GM12878 (cell line): ENCODE measurements around the gene MGST3. TPM values are rescaled to one million over a fixed set of nuclear protein-coding genes. Genes with fewer than 3 reads are reported as not detected.

Experiments
- ATAC-seq: fragments of 200-7000 bp; cut with Tn5 transposase; 3 replicates; pipeline ENCODE4 v1.9.1; 2020; ENCODE audit warnings: mild to moderate bottlenecking, moderate library complexity
- BruUV-seq: library from RNA; stranded (reverse); fragments of 400-500 nt; replicated peaks from 2 replicates; lab custom pipeline; 2021; lab: Mats Ljungman, UMichigan
- CTCF ChIA-PET: fragments of 300-600 bp; sonication (Branson Sonifier 250); formaldehyde crosslinking; extraction: SDS; loops from one replicate; lab custom pipeline; 2021; ENCODE audit warnings: inconsistent platforms; lab: Yijun Ruan, JAX
- POLR2A ChIA-PET: fragments of 350-600 bp; formaldehyde crosslinking; extraction: SDS; loops from one replicate; lab custom pipeline; 2021; ENCODE audit warnings: inconsistent platforms; lab: Charles Lee
- RAD21 ChIA-PET: fragments of 300-600 bp; sonication (Branson Sonifier 250); formaldehyde crosslinking; loops from one replicate; lab custom pipeline; 2023; ENCODE audit warnings: antibody characterized with exemption; ENCODE audit not compliant: unreplicated experiment; lab: Charles Lee
- SMC1A ChIA-PET: fragments of 300-600 bp; sonication (Branson Sonifier 250); formaldehyde crosslinking; loops from one replicate; lab custom pipeline; 2023; ENCODE audit not compliant: unreplicated experiment, uncharacterized antibody; lab: Charles Lee
- DNase-seq: peaks from one replicate; pipeline ENCODE4 v3.0.0-alpha.2; 2011; ENCODE audit warnings: low read depth, low spot score
- FAIRE-seq: peaks from 3 replicates; lab custom pipeline; 2011; peaks lifted over from hg19 to GRCh38; lab: Jason Lieb, UNC
- H2AFZ ChIP-seq: 2 replicates; pipeline ENCODE4 v1.6.0; 2011; ENCODE audit warnings: low read depth, low read length, control low read depth; ENCODE audit not compliant: control insufficient read depth
- H3K27ac ChIP-seq: 2 replicates; pipeline ENCODE4 v1.5.1; 2011; ENCODE audit warnings: control low read depth; ENCODE audit not compliant: control insufficient read depth, insufficient read depth
- H3K27me3 ChIP-seq, 2 experiments: replicated peaks in 1 of 2; 2 replicates each; pipeline versions ENCODE4 v1.6.0 to v1.6.1; 2011; ENCODE audit warnings: low read length in 1 of 2; ENCODE audit not compliant: control insufficient read depth in 2 of 2, insufficient read depth in 2 of 2
- H3K36me3 ChIP-seq, 2 experiments: 2 replicates each; pipeline ENCODE4 v1.5.1; 2011; ENCODE audit warnings: low read length in 1 of 2; ENCODE audit not compliant: control insufficient read depth in 2 of 2, insufficient read depth in 2 of 2
- H3K4me1 ChIP-seq: 2 replicates; pipeline ENCODE4 v1.6.1; 2011; ENCODE audit warnings: mild to moderate bottlenecking, low read length, moderate library complexity, mixed read lengths; ENCODE audit not compliant: control insufficient read depth, insufficient read depth
- H3K4me2 ChIP-seq: 2 replicates; pipeline ENCODE4 v1.6.0; 2011; ENCODE audit warnings: control low read depth; ENCODE audit not compliant: control insufficient read depth, insufficient read depth
- H3K4me3 ChIP-seq: fragments of 200-600 bp; sonication (generic); 2 replicates; pipeline ENCODE4 v1.5.1; 2016
- H3K79me2 ChIP-seq: 2 replicates; pipeline ENCODE4 v1.6.0; 2011; ENCODE audit warnings: low read length; ENCODE audit not compliant: control insufficient read depth, insufficient read depth
- H3K9ac ChIP-seq: 2 replicates; pipeline ENCODE4 v1.8.0; 2011; ENCODE audit warnings: low read length, control low read depth, mixed read lengths; ENCODE audit not compliant: control insufficient read depth, insufficient read depth
- H3K9me3 ChIP-seq: replicated peaks from 3 replicates; pipeline ENCODE4 v1.5.1; 2011; ENCODE audit warnings: mild to moderate bottlenecking, low read length; ENCODE audit not compliant: control insufficient read depth, insufficient read depth
- H4K20me1 ChIP-seq: 2 replicates; pipeline ENCODE4 v1.6.0; 2011; ENCODE audit not compliant: control insufficient read depth, insufficient read depth
- CBFB ChIP-seq: IDR thresholded peaks from 2 replicates; pipeline ENCODE4 v1.6.1; 2016; ENCODE audit warnings: antibody characterized with exemption, low read depth
- EGR1 ChIP-seq, 2 experiments: IDR thresholded peaks; 1 replicate in 1 of 2; 2 replicates in 1 of 2; pipeline ENCODE4 v1.6.1; 2011 to 2012; ENCODE audit warnings: low read depth in 2 of 2, low read length in 2 of 2, borderline replicate concordance in 1 of 2, mild to moderate bottlenecking in 1 of 2, moderate library complexity in 1 of 2
- FOS ChIP-seq: IDR thresholded peaks from 3 replicates; pipeline ENCODE4 v1.6.1; 2011; ENCODE audit warnings: borderline replicate concordance; ENCODE audit not compliant: insufficient read length; ENCODE audit errors: extremely low read depth
- HDAC2 ChIP-seq: fragments of 200-600 bp; sonication (generic); IDR thresholded peaks from 2 replicates; pipeline ENCODE4 v1.6.1; 2017
- IRF5 ChIP-seq: fragments of 450-650 bp; IDR thresholded peaks from 2 replicates; pipeline ENCODE4 v1.6.1; 2017; ENCODE audit warnings: borderline replicate concordance
- KLF5 ChIP-seq: fragments of 450-650 bp; IDR thresholded peaks from 2 replicates; pipeline ENCODE4 v1.6.1; 2014; ENCODE audit warnings: mild to moderate bottlenecking; ENCODE audit not compliant: partially characterized antibody
- LARP7 ChIP-seq: fragments of 450-650 bp; IDR thresholded peaks from 2 replicates; pipeline ENCODE4 v1.6.1; 2017; ENCODE audit warnings: mild to moderate bottlenecking
- MTA2 ChIP-seq: fragments of 450-650 bp; IDR thresholded peaks from 2 replicates; pipeline ENCODE4 v1.6.1; 2016; ENCODE audit warnings: low read depth, mild to moderate bottlenecking, moderate library complexity
- MYC ChIP-seq: IDR thresholded peaks from 2 replicates; pipeline ENCODE4 v1.6.1; 2011; ENCODE audit warnings: mild to moderate bottlenecking, low read length, moderate library complexity, inconsistent platforms; ENCODE audit not compliant: insufficient read depth, insufficient replicate concordance, insufficient read length, severe bottlenecking
- NRF1 ChIP-seq: conservative IDR thresholded peaks from 2 replicates; pipeline ENCODE4 v1.6.1; 2011; ENCODE audit warnings: mild to moderate bottlenecking, low read depth, low read length, improper control_type of control experiment
- PAX8 ChIP-seq: fragments of 450-650 bp; IDR thresholded peaks from 2 replicates; pipeline ENCODE4 v1.6.1; 2017; ENCODE audit warnings: mild to moderate bottlenecking, moderate library complexity
- SREBF2 ChIP-seq: IDR thresholded peaks from 2 replicates; pipeline ENCODE4 v1.6.1; 2012; ENCODE audit warnings: mild to moderate bottlenecking, low read length
- STAT3 ChIP-seq: IDR thresholded peaks from 2 replicates; pipeline ENCODE4 v1.6.1; 2011; ENCODE audit warnings: low read depth, low read length, improper control_type of control experiment
- TCF7 ChIP-seq: IDR thresholded peaks from 2 replicates; pipeline ENCODE4 v1.6.1; 2014; ENCODE audit warnings: antibody characterized with exemption, borderline replicate concordance
- USF2 ChIP-seq: IDR thresholded peaks from 2 replicates; pipeline ENCODE4 v1.6.1; 2011; ENCODE audit warnings: low read depth, low read length, improper control_type of control experiment, borderline replicate concordance
- ZBTB40 ChIP-seq: fragments of 450-650 bp; IDR thresholded peaks from 2 replicates; pipeline ENCODE4 v1.6.1; 2016; ENCODE audit warnings: mild to moderate bottlenecking, moderate library complexity, borderline replicate concordance
- ZNF207 ChIP-seq: fragments of 450-650 bp; IDR thresholded peaks from 2 replicates; pipeline ENCODE4 v1.6.1; 2014; ENCODE audit warnings: antibody characterized with exemption, mild to moderate bottlenecking, borderline replicate concordance
- WGBS: methylation state at CpG from one replicate; pipeline ENCODE4 v1.1.6; 2016; ENCODE audit warnings: low lambda C conversion rate; ENCODE audit not compliant: insufficient replicate concordance, insufficient coverage; ENCODE audit errors: missing lambda C conversion rate; 5-methylcytosine and 5-hydroxymethylcytosine counted together
- in situ Hi-C: fragments of 300-500 bp; cut with MboI; formaldehyde crosslinking; loops from 9 replicates; pipeline ENCODE4 v1.14.3; 2018; ENCODE audit warnings: mixed read lengths
- intact Hi-C: fragments of 100-400 bp; cut with micrococcal nuclease; formaldehyde crosslinking; loops from one replicate; pipeline ENCODE4 v1.14.2; 2022; ENCODE audit not compliant: unreplicated experiment
- polyA plus RNA-seq, 11 experiments: library from polyadenylated mRNA; depleted of rRNA in 4 of 11; unstranded in 6 of 11; stranded (reverse) in 5 of 11; fragments of >200 nt; fragmentation: Nextera tagmentation in 4 of 11; fragmentation: Illumina TruSeq in 1 of 11; extraction: Ambion mirVana in 4 of 11; extraction: Trizol in 1 of 11; gene quantifications; 1 replicate in 1 of 11; 2 replicates in 10 of 11; pipeline versions ENCODE4 v1.2.1 to v1.2.3, GENCODE V29; 2011 to 2016; ENCODE audit warnings: inconsistent platforms in 2 of 11, missing spikeins in 2 of 11, low read depth in 1 of 11
- total RNA-seq, 4 experiments: library from RNA; depleted of rRNA in 3 of 4; stranded (reverse); fragments of >200 nt in 3 of 4; fragmentation: Illumina TruSeq in 1 of 4; extraction: Trizol in 1 of 4; gene quantifications; 2 replicates each; pipeline versions ENCODE4 v1.2.1 to v1.2.3, GENCODE V29; 2013 to 2021

Gene MGST3
- total and polyA plus RNA-seq, 10 of the 15 experiments (the other 5 are each of a cell fraction or from before 2014, with no cell fraction given) = 37.3 to 145 (median 68.8) TPM

GRCh38 chr1:165647970-165648369 is 16.9 kb downstream of the MGST3 start (continued):
- TF ChIP-seq ZBTB40 = no peak
- TF ChIP-seq FOS = no peak
- no peak for TF ChIP-seq NRF1
- TF ChIP-seq IRF5 = no peak
- no peak for TF ChIP-seq HDAC2

GRCh38 chr1:165648919-165649572 is 18.0 kb downstream of the MGST3 start:
- 81% methylated on average over 6 of the region's 7 CpGs for WGBS
- no peak overlapping the region for H3K27ac ChIP-seq
- H3K36me3 ChIP-seq = 0 out of 4 replicates have a peak, but pooled peaks cover 0 to 4% of the 10 kb centered on the region in 2 experiments
- no peaks in the 10 kb centered on the region for H3K79me2 ChIP-seq
- no peak overlapping the region for H2AFZ ChIP-seq
- ATAC-seq = no peak
- FAIRE-seq = no peak
- ChIA-PET SMC1A (no interaction called here), POLR2A (no interaction called here), RAD21 (no interaction called here), CTCF (interaction anchor here (1.3 kb wide), 1 partner anchor 9 kb away, joined by 3 read pairs; no protein-coding TSS in a partner anchor)
- H3K27me3 ChIP-seq = no peaks in the 10 kb centered on the region
- intact Hi-C loops (no loop called here), in situ Hi-C loops (no loop called here)
- no peak overlapping the region for H3K4me3 ChIP-seq
- peaks cover 9% of the 10 kb centered on the region for H3K4me1 ChIP-seq
- no TSS peak for BruUV-seq
- no peak for DNase-seq
- H3K9me3 ChIP-seq = no peaks in the 10 kb centered on the region
- H4K20me1 ChIP-seq = no peaks in the 10 kb centered on the region
- no peak overlapping the region for H3K9ac ChIP-seq
- H3K4me2 ChIP-seq = no peak overlapping the region
- TF ChIP-seq EGR1 (IDR thresholded peaks at IDR 0.05; ENCODE audit: borderline replicate concordance in 1 of 2, low read depth in 2 of 2, low read length in 2 of 2) = no peak
- TF ChIP-seq TCF7 = no peak
- no peak for TF ChIP-seq SREBF2
- TF ChIP-seq USF2 = no peak
- no peak for TF ChIP-seq KLF5
- TF ChIP-seq STAT3 = no peak
- no peak for TF ChIP-seq CBFB
- TF ChIP-seq MTA2 = no peak
- TF ChIP-seq PAX8 = no peak
- TF ChIP-seq ZNF207 = no peak
- no peak for TF ChIP-seq LARP7
- TF ChIP-seq MYC = no peak
